ENCODE measurements around the gene BCL7B. TPM values are rescaled to one million over a fixed set of nuclear protein-coding genes. Genes with fewer than 3 reads are reported as not detected.

The BCL7B gene
- total and polyA plus RNA-seq, 7 donors = 58.1 to 155 (median 114) TPM

- DNase-seq = no peak
- 84 to 91% methylated on average over 6 of the region's 6 CpGs for WGBS, 2 donors
- H3K4me1 ChIP-seq = peaks cover 0 to 69% (median 50%) of the 10 kb centered on the region in 4 donors
- no peaks in the 10 kb centered on the region for H3K27me3 ChIP-seq
- H3K9me3 ChIP-seq = no peaks in the 10 kb centered on the region
- peaks cover 0 to 44% (median 3%) of the 10 kb centered on the region in 4 donors for H3K36me3 ChIP-seq
- intact Hi-C loops (cut with DNase I) = no loop called here
- TF ChIP-seq POLR2AphosphoS5 (IDR thresholded peaks at IDR 0.05) (no peak), CTCF (IDR thresholded peaks at IDR 0.05) (no peak), POLR2A (IDR thresholded peaks at IDR 0.05) (no peak)
- H3K4me3 ChIP-seq = no peak overlapping the region
- no peak overlapping the region for H3K27ac ChIP-seq
These were observed 40.1 kb downstream of the BCL7B start for GRCh38 chr7:73517241-73517995.

- H3K36me3 ChIP-seq = peaks cover 0 to 56% (median 7%) of the 10 kb centered on the region in 4 donors
- no peaks in the 10 kb centered on the region for H3K27me3 ChIP-seq
- H3K4me3 ChIP-seq = no peak overlapping the region
- intact Hi-C loops (cut with DNase I) = no loop called here
- H3K27ac ChIP-seq = no peak overlapping the region
- DNase-seq = no peak
- no peaks in the 10 kb centered on the region for H3K9me3 ChIP-seq
- WGBS, 2 donors = 93 to 96% methylated on average over 3 of the region's 3 CpGs
- H3K4me1 ChIP-seq = peaks cover 0 to 63% (median 43%) of the 10 kb centered on the region in 4 donors
- TF ChIP-seq POLR2AphosphoS5 (IDR thresholded peaks at IDR 0.05) = no peak
- no peak for TF ChIP-seq EP300 (IDR thresholded peaks at IDR 0.05)
- TF ChIP-seq POLR2A (IDR thresholded peaks at IDR 0.05) = no peak
- TF ChIP-seq CTCF (IDR thresholded peaks at IDR 0.05) = no peak
These were observed 42.3 kb downstream of the BCL7B start for GRCh38 chr7:73515178-73515577.

- Histone ChIP-seq H3K27ac (peak overlapping the region in 1 of 4 donors; percentile 16), H3K36me3 (peaks cover 5 to 80% (median 35%) of the 10 kb centered on the region in 4 donors), H3K27me3 (no peaks in the 10 kb centered on the region), H3K4me1 (peaks cover 0 to 33% (median 17%) of the 10 kb centered on the region in 4 donors), H3K9me3 (no peaks in the 10 kb centered on the region), H3K4me3 (no peak overlapping the region)
- intact Hi-C loops (cut with DNase I) = no loop called here
- TF ChIP-seq POLR2AphosphoS5 (IDR thresholded peaks at IDR 0.05) (no peak), POLR2A (IDR thresholded peaks at IDR 0.05) (no peak)
- DNase-seq = no peak
- WGBS, 2 donors = 56 to 76% methylated on average over 8 of the region's 8 CpGs
These were observed 45.3 kb downstream of the BCL7B start for GRCh38 chr7:73512018-73512780.

GRCh38 chr7:73509463-73509862 lies 48.0 kb downstream of the BCL7B start:
- DNase-seq = no peak
- Histone ChIP-seq H3K4me3 (no peak overlapping the region), H3K27me3 (no peaks in the 10 kb centered on the region), H3K4me1 (peaks cover 0 to 23% (median 9%) of the 10 kb centered on the region in 4 donors), H3K27ac (no peak overlapping the region), H3K9me3 (no peaks in the 10 kb centered on the region), H3K36me3 (peaks cover 20 to 80% (median 53%) of the 10 kb centered on the region in 4 donors)
- intact Hi-C loops (cut with DNase I) = no loop called here
- TF ChIP-seq CTCF (IDR thresholded peaks at IDR 0.05) = no peak
- TF ChIP-seq EP300 (IDR thresholded peaks at IDR 0.05) = no peak
- no peak for TF ChIP-seq POLR2A (IDR thresholded peaks at IDR 0.05)
- 87 to 88% methylated on average over 5 of the region's 5 CpGs for WGBS, 2 donors

- H3K9me3 ChIP-seq = no peaks in the 10 kb centered on the region
- WGBS, 2 donors = 93 to 99% methylated on average over 2 of the region's 2 CpGs
- H3K4me1 ChIP-seq = peaks cover 0 to 7% (median 3%) of the 10 kb centered on the region in 4 donors
- no peak for TF ChIP-seq POLR2A (IDR thresholded peaks at IDR 0.05)
- no peak for TF ChIP-seq CTCF (IDR thresholded peaks at IDR 0.05)
- no peak for TF ChIP-seq POLR2AphosphoS5 (IDR thresholded peaks at IDR 0.05)
- TF ChIP-seq EP300 (IDR thresholded peaks at IDR 0.05) = no peak
- H3K36me3 ChIP-seq = peaks cover 20 to 88% (median 67%) of the 10 kb centered on the region in 4 donors
- no peak overlapping the region for H3K4me3 ChIP-seq
- H3K27ac ChIP-seq = no peak overlapping the region
- intact Hi-C loops (cut with DNase I) = no loop called here
- DNase-seq = no peak
- no peaks in the 10 kb centered on the region for H3K27me3 ChIP-seq
These were observed 49.9 kb downstream of the BCL7B start for GRCh38 chr7:73507556-73507955.

All from sigmoid colon (tissue), 7 donors.